Stimulated activated naive B cell treated with anti-CD40 and anti-IgM and Interleukin-4, amounts not matched to agents 10 μg/mL and 1 μg/mL and 100 μg/mL, for 72 hours (primary cell): ENCODE results near the gene OR2L3.
"Not testable (repeated sequence)": the region's sequence is repeated elsewhere in the genome, so short reads cannot be mapped to it uniquely, and the experiment has no call there.

Experiments used
- ATAC-seq, 2 donors: fragments of 150-1000 bp; cut with Tn5 transposase; replicated peaks; 2 replicates each; pipeline ENCODE4 v1.10.0; 2021; ENCODE audit warnings: moderate library complexity in 1 of 2
- DNase-seq: peaks from one replicate; pipeline ENCODE4 v3.0.0; 2021
- H3K27ac Mint-ChIP-seq: one replicate; pipeline ENCODE4 v1.8.0; 2022; ENCODE audit warnings: mild to moderate bottlenecking, mixed read lengths
- H3K27me3 Mint-ChIP-seq, 2 donors: one replicate each; pipeline ENCODE4 v1.8.0; 2022; ENCODE audit warnings: mixed read lengths in 2 of 2
- H3K36me3 Mint-ChIP-seq, 2 donors: one replicate each; pipeline ENCODE4 v1.8.0; 2022; ENCODE audit warnings: mixed read lengths in 2 of 2, mild to moderate bottlenecking in 1 of 2
- H3K4me1 Mint-ChIP-seq, 2 donors: one replicate each; pipeline ENCODE4 v1.8.0; 2022; ENCODE audit warnings: mixed read lengths in 2 of 2, mild to moderate bottlenecking in 1 of 2
- H3K4me3 Mint-ChIP-seq, 2 donors: one replicate each; pipeline ENCODE4 v1.8.0; 2022; ENCODE audit warnings: mild to moderate bottlenecking in 2 of 2, mixed read lengths in 2 of 2, moderate library complexity in 1 of 2
- H3K9me3 Mint-ChIP-seq, 2 donors: one replicate each; pipeline ENCODE4 v1.8.0; 2022; ENCODE audit warnings: mixed read lengths in 2 of 2, mild to moderate bottlenecking in 1 of 2

Gene OR2L3, protein sequence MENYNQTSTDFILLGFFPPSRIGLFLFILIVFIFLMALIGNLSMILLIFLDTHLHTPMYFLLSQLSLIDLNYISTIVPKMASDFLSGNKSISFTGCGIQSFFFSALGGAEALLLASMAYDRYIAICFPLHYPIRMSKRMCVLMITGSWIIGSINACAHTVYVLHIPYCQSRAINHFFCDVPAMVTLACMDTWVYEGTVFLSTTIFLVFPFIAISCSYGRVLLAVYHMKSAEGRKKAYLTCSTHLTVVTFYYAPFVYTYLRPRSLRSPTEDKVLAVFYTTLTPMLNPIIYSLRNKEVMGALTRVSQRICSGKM

DNA sequence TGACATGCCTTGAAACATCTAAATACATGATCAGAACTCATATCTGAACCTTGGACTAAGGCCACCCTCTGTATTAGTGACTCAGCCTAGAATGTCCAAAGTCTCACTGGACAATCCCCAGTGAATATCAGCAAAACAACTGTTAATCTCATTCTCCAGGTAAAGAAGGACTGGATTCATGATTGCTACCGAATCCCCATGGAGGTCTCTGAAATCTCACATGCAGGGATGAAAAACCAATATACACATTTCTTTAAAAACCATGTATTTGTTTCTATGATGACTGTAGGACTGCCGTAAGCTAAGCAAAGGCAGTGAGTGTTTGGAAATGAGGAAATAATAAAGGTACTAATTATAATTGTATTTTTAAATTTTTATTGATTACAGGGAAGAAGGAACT is at the start of gene OR2L3:
Gene OR2L3, plus strand, starts transcription at position 301 of the 400 bp plus-strand sequence. CDS start 13,846 bp downstream, outside the sequence.
- no peak for ATAC-seq

DNA sequence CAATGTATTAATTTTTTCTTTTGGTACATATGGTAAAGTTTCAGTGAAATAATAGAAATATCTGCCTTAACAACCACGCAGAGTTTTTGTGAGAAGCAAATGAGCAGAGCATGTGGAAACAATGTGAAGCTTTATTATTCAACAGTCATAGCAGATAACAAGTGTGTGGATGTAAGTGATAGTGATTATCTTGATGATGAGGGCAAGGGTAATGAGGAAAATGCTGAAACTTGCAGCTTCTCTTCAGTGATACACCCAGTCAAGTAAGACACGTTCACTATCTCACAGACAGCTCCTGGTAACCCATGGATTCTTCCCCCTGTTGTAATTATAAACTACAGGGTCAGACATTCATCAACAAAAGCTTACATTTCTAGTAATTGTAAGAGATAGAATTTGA is 47.8 kb upstream of the OR2L3 start:
- Mint-ChIP-seq H3K4me1 (peaks cover 0 to 3% of the 10 kb centered on the region in 2 donors), H3K27me3 (no peaks in the 10 kb centered on the region), H3K36me3 (peaks cover 0 to 9% of the 10 kb centered on the region in 2 donors), H3K4me3 (no peak overlapping the region), H3K9me3 (peaks cover 0 to 6% of the 10 kb centered on the region in 2 donors), H3K27ac (no peak overlapping the region)
- ATAC-seq, result no peak
- DNase-seq, result no peak

More for the DNA sequence above, at the start of gene OR2L3:
- Mint-ChIP-seq H3K27ac (no peak within 1 kb of the TSS), H3K4me3 (no peak within 1 kb of the TSS), H3K4me1 (peaks cover 0 to 2% of the 10 kb centered on the region in 2 donors), H3K27me3 (peaks cover 0 to 9% of the 10 kb centered on the region in 2 donors), H3K9me3 (peaks cover 6 to 7% of the 10 kb centered on the region in 2 donors), H3K36me3 (peaks cover 0 to 3% of the 10 kb centered on the region in 2 donors)
- no peak for DNase-seq

DNA sequence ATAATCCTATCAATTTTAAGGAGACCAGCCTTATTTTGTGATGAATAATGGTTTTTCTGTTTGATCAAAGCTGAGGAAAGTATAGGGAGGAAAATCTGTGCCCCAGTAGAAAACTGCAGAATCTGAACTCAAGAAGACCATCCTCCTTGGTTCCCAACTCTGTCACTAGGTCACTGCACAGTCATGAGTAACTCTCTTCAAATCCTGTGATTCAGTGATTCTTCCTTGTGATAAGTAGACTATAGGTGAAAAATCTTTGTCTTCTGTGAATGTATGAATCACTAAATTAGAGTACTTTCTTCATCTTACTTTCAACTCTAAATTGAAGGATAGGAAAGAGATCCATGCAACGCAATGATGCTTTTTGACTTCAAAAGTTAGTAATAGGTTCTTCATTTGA is 46.5 kb upstream of the OR2L3 start:
- H3K36me3 Mint-ChIP-seq, result peaks cover 0 to 10% of the 10 kb centered on the region in 2 donors
- ATAC-seq (no peak), DNase-seq (no peak)
- H3K4me3 Mint-ChIP-seq, result no peak overlapping the region
- peaks cover 0 to 6% of the 10 kb centered on the region in 2 donors for H3K9me3 Mint-ChIP-seq
- no peak overlapping the region for H3K27ac Mint-ChIP-seq
- peaks cover 0 to under 1% of the 10 kb centered on the region in 2 donors for H3K4me1 Mint-ChIP-seq
- H3K27me3 Mint-ChIP-seq, result no peaks in the 10 kb centered on the region

DNA sequence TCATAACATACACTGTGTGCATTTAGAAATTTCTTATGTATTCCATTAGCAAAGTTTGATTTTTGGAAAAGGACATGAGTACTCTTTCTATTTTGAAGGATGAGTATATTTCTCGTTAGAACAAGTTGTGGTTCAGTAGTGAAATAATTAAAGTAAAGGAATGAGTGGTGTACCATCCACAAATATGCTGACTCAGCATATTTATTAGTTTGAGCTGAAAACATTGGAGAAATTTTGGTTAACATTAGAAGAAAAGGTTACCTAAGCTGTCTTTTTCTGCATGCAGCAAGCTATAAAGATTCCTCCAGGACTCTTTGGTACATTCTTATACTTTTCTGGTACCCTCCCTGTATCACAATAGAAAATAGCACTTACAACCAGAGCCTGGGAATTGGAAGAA is 38.9 kb upstream of the OR2L3 start:
- Mint-ChIP-seq H3K36me3 (peaks cover 7 to 41% of the 10 kb centered on the region in 2 donors), H3K27me3 (no peaks in the 10 kb centered on the region), H3K9me3 (peaks cover 29 to 32% of the 10 kb centered on the region in 2 donors), H3K27ac (no peak overlapping the region), H3K4me1 (no peaks in the 10 kb centered on the region), H3K4me3 (no peak overlapping the region)
- DNase-seq (no peak), ATAC-seq (no peak)

DNA sequence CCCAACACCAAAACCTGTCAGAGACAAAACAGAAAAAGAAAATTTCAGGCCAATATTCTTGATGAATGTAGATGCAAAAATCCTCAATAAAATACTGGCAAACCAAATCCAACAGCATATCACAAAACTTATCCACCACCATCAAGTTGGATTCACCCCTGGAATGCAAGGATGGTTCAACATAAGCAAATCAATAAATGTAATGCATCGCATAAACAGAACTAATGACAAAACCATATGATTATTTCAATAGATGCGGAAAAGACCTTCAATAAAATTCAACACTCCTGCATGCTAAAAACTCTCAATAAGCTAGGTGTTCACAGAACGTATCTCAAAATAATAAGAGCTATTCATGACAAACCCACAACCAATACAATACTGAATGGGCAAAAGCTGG is 37.0 kb upstream of the OR2L3 start:
- H3K36me3 Mint-ChIP-seq, result peaks cover 7 to 30% of the 10 kb centered on the region in 2 donors
- H3K4me1 Mint-ChIP-seq, result no peaks in the 10 kb centered on the region
- ATAC-seq (no peak), DNase-seq (no peak)
- H3K9me3 Mint-ChIP-seq, result peaks cover 25 to 29% of the 10 kb centered on the region in 2 donors
- H3K4me3 Mint-ChIP-seq, result no peak overlapping the region
- H3K27ac Mint-ChIP-seq, result no peak overlapping the region
- no peaks in the 10 kb centered on the region for H3K27me3 Mint-ChIP-seq

DNA sequence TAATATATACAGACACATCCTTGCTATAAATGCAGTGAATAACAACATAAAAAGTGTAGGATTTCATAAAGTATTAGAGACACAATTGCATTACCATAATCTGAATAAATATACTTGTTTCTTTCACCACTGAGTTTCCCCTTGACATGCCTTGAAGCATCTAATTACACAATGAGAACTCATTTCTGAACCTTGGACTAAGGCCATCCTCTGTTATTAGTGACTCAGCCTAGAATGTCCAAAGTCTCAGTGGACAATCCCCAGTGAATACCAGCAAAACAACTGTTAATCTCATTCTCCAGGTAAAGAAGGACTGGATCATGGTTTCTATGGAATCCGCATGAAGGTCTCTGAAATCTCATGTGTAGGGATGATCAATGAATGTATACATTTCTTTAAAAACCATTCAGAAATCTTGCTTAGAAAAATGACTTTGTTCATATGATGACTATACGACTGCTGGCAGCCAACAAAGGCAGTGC is 33.4 kb upstream of the OR2L3 start, which contains the start of gene OR2L5:
Gene OR2L5, plus strand, starts transcription at position 432 of the 482 bp plus-strand sequence. CDS start 8,288 bp downstream, outside the sequence.
- ATAC-seq (no peak), DNase-seq (no peak)
- Mint-ChIP-seq H3K27me3 (no peaks in the 10 kb centered on the region), H3K9me3 (peaks cover 23 to 28% of the 10 kb centered on the region in 2 donors), H3K27ac (no peak within 1 kb of the TSS), H3K4me1 (no peaks in the 10 kb centered on the region), H3K36me3 (peaks cover 7 to 33% of the 10 kb centered on the region in 2 donors), H3K4me3 (no peak within 1 kb of the TSS)

DNA sequence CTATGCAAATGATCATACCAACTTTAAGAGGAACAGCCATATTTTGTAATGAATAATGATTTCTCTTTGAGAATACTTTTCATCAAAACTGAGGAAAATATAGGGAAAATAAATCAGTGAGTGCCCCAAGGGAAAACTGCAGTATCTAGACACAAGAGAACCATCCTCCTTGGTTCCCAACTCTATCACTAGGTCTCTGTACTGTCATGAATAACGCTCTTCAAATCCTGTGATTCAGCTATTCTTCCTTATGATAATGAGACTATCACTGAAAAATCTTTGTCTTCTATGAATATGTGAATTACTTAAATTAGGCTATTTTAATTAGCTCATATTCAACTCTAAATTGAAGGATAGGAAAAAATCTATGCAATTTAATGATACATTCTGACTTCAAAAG is 30.8 kb upstream of the OR2L3 start:
- no peak for ATAC-seq
- H3K4me3 Mint-ChIP-seq, result no peak overlapping the region
- peaks cover 4 to 11% of the 10 kb centered on the region in 2 donors for H3K36me3 Mint-ChIP-seq
- H3K4me1 Mint-ChIP-seq, result no peaks in the 10 kb centered on the region
- DNase-seq, result no peak
- H3K27ac Mint-ChIP-seq, result no peak overlapping the region
- no peaks in the 10 kb centered on the region for H3K27me3 Mint-ChIP-seq
- H3K9me3 Mint-ChIP-seq, result peaks cover 5 to 6% of the 10 kb centered on the region in 2 donors

DNA sequence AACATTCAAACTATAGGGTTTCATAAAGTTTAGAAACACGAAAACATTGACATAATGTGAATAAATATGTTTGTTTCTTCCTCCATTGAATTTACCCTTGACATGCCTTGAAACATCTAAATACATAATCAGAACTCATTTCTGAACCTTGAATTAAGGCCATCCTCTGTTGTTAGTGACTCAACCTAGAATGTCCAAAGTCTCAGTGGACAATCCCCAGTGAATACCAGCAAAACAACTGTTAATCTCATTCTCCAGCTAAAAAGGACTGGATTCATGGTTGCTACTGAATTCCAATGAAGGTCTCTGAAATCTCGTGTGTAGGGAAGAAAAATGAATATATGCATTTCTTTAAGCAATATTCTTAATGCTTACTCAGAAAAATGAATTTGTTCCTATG is 16.9 kb upstream of the OR2L3 start, which contains the start of gene OR2L2:
Gene OR2L2, plus strand, starts transcription at position 301 of the 400 bp plus-strand sequence. CDS start 8,198 bp downstream, outside the sequence.
- peaks cover 12 to 14% of the 10 kb centered on the region in 2 donors for H3K9me3 Mint-ChIP-seq
- H3K36me3 Mint-ChIP-seq, result peaks cover 6 to 16% of the 10 kb centered on the region in 2 donors
- no peak for ATAC-seq
- H3K27ac Mint-ChIP-seq, result no peak within 1 kb of the TSS
- no peaks in the 10 kb centered on the region for H3K4me1 Mint-ChIP-seq
- no peak for DNase-seq
- H3K4me3 Mint-ChIP-seq, result no peak within 1 kb of the TSS
- H3K27me3 Mint-ChIP-seq, result no peaks in the 10 kb centered on the region

DNA sequence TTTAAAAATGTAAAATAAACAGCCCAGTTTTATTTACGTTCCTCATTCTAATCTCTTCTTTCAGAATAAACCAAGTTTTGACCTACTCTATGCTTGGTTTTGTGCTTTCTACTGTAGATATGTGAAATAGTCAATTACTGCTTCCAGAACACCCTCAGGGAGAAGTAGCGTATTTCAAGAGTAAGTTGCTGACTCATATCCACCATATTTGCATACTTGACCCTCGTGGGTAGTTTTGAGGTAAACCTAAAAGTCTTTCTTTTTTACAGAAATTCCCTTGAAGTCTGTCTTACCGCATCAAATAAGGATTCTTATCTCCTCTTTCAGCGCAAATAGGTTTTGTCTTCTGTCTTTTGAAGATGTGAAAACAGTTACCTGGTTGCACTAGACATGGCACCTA is 1.4 kb upstream of the OR2L3 start:
- peaks cover 1 to 3% of the 10 kb centered on the region in 2 donors for H3K36me3 Mint-ChIP-seq
- ATAC-seq, result no peak
- H3K4me1 Mint-ChIP-seq, result peaks cover 0 to 2% of the 10 kb centered on the region in 2 donors
- no peak for DNase-seq
- H3K27ac Mint-ChIP-seq, result no peak overlapping the region
- H3K9me3 Mint-ChIP-seq, result peaks cover 7% of the 10 kb centered on the region in 2 donors
- H3K4me3 Mint-ChIP-seq, result no peak overlapping the region
- peaks cover 0 to 9% of the 10 kb centered on the region in 2 donors for H3K27me3 Mint-ChIP-seq

DNA sequence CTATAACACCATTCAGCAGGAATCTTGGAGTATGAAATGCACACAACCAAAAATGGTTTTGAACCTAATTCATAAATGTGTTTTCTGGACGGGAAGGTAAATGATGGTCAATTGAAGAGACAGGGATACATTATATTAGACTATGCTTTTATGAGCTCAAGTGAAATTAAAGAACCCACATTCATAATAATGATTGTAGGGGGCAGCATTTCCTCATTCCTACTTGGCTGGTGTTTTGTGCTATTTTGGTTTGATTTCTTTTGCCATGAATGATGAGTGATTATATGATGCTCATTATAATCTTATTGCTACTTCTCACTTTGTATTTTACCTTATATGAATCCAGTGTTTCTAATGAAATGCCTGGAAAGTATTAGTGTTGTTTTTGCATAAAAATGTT is 372 bp downstream of the OR2L3 start:
- ATAC-seq (no peak), DNase-seq (no peak)
- Mint-ChIP-seq H3K27me3 (peaks cover 0 to 9% of the 10 kb centered on the region in 2 donors), H3K27ac (no peak overlapping the region), H3K4me1 (peaks cover 0 to 2% of the 10 kb centered on the region in 2 donors), H3K36me3 (peaks cover 0 to 3% of the 10 kb centered on the region in 2 donors), H3K9me3 (peaks cover 6 to 7% of the 10 kb centered on the region in 2 donors), H3K4me3 (no peak overlapping the region)

DNA sequence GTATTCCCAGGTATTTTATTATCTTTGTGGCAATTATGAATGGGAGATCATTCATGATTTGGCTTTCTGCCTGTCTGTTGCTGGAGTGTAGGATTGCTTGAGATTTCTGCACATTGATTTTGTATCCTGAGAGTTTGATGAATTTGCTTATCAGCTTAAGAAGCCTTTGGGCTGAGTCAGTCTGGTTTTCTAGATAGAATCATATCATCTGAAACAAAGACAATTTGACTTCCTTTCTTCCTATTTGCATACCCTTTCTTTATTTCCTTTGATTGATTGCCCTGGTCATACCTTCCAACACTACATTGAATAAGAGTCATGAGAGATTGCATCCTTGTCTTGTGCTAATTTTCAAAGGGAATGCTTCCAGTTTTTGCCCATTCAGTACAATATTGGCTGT is 8.0 kb downstream of the OR2L3 start:
- ATAC-seq, result no peak
- no peaks in the 10 kb centered on the region for H3K4me1 Mint-ChIP-seq
- peaks cover 3 to 4% of the 10 kb centered on the region in 2 donors for H3K36me3 Mint-ChIP-seq

DNA sequence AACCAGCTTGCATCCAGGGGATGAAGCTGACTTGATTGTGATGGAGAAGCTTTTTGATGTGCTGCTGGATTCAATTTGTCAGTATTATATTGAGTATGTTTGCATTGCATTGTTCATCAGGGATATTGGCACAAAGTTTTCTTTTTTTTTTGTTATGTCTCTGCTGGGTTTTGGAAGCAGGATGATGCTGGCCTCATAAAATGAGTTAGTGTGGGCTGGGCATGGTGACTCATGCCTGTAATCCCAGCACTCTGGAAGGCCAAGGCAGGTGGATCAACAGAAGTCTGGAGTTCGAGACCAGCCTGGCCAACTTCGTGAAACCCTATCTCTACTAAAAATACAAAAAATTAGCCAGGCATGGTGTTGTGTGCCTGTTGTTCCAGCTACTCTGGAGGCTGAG is 8.6 kb downstream of the OR2L3 start:
- no peak for DNase-seq

More for the DNA sequence above, 8.0 kb downstream of the OR2L3 start:
- Mint-ChIP-seq H3K9me3 (peaks cover 9 to 11% of the 10 kb centered on the region in 2 donors), H3K4me3 (no peak overlapping the region), H3K27ac (no peak overlapping the region), H3K27me3 (peaks cover 0 to 16% of the 10 kb centered on the region in 2 donors)
- no peak for DNase-seq

DNA sequence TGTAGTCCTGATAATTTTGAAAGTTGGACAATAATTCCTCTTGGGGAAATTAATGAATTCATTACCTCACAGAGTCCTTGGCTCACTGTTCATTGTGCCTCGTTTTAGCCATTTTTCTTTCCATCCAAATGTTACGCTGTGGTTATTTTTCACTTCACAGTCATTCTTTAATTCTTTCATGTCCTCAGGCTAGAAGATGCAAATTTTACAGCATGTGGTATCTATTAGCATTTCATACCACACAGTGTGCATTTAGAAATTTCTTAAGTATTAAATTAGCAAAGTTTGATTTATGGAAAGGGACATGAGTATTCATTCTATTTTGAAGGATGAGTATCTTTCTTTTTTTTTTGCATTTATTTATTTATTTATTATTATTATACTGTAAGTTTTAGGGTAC is 18.4 kb downstream of the OR2L3 start:
- H3K4me1 Mint-ChIP-seq, result no peaks in the 10 kb centered on the region
- no peak overlapping the region for H3K27ac Mint-ChIP-seq
- no peak for DNase-seq
- H3K36me3 Mint-ChIP-seq, result peaks cover 0 to 9% of the 10 kb centered on the region in 2 donors
- H3K9me3 Mint-ChIP-seq, result peaks cover 5 to 8% of the 10 kb centered on the region in 2 donors
- H3K27me3 Mint-ChIP-seq, result no peaks in the 10 kb centered on the region
- H3K4me3 Mint-ChIP-seq, result no peak overlapping the region
- ATAC-seq, result no peak

More for the DNA sequence above, 8.6 kb downstream of the OR2L3 start:
- no peak overlapping the region for H3K4me3 Mint-ChIP-seq
- H3K36me3 Mint-ChIP-seq, result peaks cover 3 to 4% of the 10 kb centered on the region in 2 donors
- peaks cover 0 to 16% of the 10 kb centered on the region in 2 donors for H3K27me3 Mint-ChIP-seq
- H3K9me3 Mint-ChIP-seq, result peaks cover 9 to 11% of the 10 kb centered on the region in 2 donors
- no peak for ATAC-seq
- no peak overlapping the region for H3K27ac Mint-ChIP-seq
- no peaks in the 10 kb centered on the region for H3K4me1 Mint-ChIP-seq

DNA sequence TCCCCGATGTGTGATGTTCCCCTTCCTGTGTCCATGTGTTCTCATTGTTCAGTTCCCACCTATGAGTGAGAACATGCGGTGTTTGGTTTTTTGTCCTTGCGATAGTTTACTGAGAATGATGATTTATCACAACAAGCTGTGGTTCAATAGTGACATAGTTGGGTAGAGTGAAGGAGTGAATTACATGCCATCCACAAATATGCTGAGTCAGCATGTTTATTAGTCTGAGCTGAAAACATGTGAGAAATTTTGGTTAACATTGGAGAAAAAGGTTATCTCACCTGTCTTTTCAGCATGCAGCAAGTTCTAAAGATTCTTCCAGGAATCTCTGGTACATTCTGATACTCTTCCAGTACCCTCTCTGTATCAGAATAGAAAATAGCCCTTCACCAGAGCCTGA is 19.0 kb downstream of the OR2L3 start:
- DNase-seq (no peak), ATAC-seq (no peak)
- no peaks in the 10 kb centered on the region for H3K27me3 Mint-ChIP-seq
- H3K27ac Mint-ChIP-seq, result no peak overlapping the region
- H3K4me3 Mint-ChIP-seq, result no peak overlapping the region
- H3K4me1 Mint-ChIP-seq, result no peaks in the 10 kb centered on the region
- H3K36me3 Mint-ChIP-seq, result peaks cover 0 to 7% of the 10 kb centered on the region in 2 donors
- H3K9me3 Mint-ChIP-seq, result peaks cover 8 to 12% of the 10 kb centered on the region in 2 donors

DNA sequence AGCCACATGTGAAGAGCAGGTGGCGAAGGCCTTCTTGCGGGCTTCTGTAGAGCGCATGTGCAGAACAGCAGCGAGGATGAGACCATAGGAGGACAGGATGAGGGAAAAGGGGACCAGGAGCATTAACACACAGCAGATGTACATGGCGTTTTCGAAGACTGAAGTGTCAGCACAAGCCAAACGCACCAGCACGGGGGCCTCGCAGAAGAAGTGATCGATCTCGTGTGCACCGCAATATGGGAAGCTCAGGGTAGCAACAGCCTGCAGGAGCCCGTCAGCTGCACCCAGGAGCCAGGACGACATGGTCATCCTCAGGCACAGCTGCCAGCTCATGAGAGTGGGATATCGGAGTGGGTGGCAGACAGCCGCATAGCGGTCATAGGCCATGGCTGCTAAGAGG is 37.2 kb downstream of the OR2L3 start:
- H3K27me3 Mint-ChIP-seq, H3K4me3 Mint-ChIP-seq, H3K9me3 Mint-ChIP-seq, H3K36me3 Mint-ChIP-seq, H3K4me1 Mint-ChIP-seq, ATAC-seq, H3K27ac Mint-ChIP-seq, DNase-seq: not testable (repeated sequence)
